CD4-positive, alpha-beta T cell treated with Interleukin-6 at 100 ng/mL for 8 hours (primary cell): ENCODE measurements around the gene LIN7A.
"Not testable (repeated sequence)": the region's sequence is repeated elsewhere in the genome, so short reads cannot be mapped to it uniquely, and the experiment has no call there.

Experiments used
- DNase-seq: peaks from one replicate; pipeline ENCODE4 v3.0.0-alpha.2; 2020; ENCODE audit warnings: mixed read lengths, low spot score

Gene LIN7A

DNA sequence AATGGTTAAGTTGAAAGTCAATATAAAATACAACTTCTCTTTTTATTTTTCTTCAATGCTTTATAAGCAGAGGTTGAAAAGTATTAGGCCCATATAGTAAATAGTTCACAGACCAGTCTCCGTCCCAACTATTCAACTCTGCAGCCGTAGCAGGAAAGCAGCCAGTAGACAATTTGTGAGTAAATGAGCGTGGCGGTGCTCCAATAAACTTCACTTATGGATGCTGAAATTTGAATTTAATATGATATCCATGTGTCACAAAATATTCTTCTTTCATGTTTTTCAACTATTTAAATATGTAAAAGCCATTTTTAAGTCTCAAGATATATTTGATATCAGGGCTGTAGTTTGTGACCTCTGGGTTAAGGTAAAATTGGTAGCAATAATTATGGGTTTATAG is 17.7 kb downstream of the LIN7A start:
- no peak for DNase-seq

DNA sequence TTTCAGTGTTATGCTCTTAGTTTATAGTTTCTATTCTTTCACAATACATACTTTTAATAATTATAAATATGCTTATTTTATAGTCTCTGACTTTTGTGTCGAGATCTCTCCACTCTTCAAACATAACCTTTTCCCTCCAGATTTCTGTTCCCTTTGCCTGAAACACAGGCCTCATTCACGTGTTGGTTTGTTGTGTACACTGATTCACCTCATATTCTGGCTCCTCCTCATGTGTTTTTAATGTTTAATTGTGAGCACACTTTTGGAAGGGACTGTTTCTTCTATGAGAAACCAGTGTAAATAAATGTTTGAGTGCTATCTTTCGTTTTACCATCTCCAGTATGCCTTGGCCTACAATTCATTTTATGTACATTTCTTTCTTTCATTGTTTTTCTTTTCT is 20.1 kb downstream of the LIN7A start:
- DNase-seq: no peak

DNA sequence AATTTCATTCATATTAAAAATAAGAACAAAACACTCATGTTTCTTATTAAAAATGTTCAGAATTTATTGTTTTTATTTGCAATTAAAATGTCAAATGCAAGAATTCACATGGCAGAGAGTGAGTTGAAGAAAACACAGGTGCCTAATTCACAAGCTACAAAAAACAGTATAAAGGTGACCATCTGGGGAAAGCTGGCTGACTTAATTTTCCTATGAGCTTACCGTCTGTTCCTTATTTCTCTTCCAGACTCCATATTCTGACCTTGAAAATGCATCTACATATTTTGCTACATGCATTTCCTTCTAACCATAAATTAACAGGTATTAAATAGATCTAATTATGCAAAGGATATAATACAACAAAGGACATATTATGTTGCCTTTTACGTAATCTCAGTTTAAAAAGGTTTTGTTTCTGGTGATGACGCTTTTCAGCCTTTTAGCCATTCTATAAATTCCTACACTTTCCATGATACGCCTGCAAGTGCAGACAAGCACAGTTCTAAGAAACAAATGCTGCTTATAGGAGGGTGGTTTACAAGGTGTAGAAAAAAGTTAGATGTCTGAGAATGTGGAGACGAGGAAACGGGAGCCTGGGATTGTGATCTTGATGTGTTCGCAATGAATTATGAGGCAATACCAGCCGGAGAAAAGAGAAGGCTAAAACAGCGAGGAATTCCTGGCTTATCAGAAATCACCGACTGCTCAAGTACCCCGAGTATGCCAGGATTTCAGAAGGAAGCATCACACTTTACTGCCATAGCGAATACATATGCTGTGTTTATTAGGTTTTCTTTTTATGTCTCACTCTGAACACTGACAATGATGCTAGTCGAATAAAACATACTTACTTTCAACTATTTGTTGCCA is 24.6 kb downstream of the LIN7A start:
- DNase-seq: no peak

DNA sequence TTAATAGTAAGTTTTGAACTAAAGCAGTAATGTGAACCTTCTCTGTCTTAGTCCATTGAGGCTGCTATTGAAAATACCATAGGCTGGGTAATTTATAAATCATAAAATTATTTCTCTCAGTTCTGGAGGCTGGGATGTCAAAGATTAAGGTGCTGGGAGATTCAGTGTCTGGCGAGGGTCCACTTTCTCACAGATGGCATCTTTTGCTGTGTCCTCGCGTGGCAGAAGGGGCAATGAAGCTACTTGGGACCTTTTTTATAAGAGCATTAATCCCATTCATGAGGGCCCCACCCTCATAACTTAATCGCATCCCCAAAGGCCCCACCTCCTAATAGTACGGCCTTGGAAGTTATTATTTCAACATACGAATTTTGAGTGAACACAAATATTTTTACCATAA is 28.4 kb downstream of the LIN7A start:
- DNase-seq: no peak

DNA sequence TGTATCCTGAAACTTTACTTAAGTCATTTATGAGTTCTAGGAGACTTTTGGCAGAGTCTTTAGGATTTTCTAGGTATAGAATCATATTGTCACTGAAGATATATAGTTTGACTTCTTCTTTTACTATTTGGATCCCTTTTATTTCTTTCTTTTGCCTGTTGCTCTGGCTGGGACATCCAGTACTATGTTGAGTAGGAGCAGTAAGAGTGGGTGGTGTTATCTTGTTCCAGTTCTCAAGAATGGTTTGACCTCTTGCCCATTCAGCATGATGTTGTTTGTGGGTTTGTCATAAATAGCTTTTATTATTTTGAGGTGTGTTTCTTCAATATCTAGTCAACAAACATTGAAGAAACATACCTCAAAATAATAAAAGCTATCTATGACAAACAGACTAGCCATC is 35.0 kb downstream of the LIN7A start:
- no peak for DNase-seq

DNA sequence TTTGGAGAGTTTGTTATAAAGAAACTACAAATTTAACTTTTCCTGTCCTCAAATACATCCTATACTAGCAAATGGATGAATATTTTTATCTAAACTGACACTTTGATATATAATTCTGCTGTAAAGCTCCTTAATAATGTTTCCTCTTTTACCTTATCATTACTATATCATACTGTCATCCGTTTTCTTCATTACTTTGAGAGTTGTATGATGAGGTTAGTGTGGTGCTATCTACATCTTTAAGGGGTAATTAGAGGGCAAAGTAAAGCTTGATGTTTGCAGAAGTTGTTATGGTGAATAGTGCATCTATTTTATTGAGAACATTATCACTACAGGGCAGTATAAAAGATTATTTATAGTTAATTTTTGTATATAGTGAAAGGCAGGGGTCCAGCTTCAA is 36.1 kb downstream of the LIN7A start:
- DNase-seq: no peak

DNA sequence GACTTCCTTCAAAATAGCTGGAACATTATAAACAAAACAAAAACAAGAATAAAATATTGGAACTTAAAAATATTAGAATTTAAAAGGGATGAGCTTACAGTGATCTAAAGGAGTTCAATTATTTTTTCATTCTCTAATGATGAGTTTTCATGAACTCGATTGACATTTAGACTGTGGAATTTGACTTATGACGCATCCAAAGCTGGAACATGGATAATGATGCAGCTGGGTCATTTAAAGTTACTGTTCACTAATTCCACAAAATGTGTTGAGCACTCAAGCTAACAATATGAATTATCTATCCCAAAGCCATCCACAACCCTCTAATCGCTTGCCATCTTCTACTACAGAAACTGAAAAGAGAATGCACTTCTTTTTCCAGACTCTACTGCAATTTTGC is 42.5 kb downstream of the LIN7A start:
- no peak for DNase-seq

DNA sequence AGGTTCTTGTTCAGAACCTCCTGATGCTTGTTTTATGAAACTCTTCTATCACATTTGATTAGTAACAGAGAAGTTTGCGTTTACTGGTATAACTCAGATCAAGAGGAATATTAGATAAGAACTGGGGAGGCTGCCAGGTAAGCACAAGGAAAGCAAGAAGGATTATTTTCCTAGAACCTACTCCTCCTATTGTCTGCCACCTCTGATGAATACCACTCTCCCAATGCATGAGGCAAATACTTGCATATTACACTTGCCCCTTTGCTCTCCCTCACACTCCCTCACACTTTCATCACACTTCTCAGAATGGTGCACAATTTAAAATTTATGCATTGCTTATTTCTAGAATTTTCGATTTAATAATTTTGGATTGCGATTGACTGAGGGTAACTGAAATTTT is 43.6 kb downstream of the LIN7A start:
- DNase-seq: no peak

DNA sequence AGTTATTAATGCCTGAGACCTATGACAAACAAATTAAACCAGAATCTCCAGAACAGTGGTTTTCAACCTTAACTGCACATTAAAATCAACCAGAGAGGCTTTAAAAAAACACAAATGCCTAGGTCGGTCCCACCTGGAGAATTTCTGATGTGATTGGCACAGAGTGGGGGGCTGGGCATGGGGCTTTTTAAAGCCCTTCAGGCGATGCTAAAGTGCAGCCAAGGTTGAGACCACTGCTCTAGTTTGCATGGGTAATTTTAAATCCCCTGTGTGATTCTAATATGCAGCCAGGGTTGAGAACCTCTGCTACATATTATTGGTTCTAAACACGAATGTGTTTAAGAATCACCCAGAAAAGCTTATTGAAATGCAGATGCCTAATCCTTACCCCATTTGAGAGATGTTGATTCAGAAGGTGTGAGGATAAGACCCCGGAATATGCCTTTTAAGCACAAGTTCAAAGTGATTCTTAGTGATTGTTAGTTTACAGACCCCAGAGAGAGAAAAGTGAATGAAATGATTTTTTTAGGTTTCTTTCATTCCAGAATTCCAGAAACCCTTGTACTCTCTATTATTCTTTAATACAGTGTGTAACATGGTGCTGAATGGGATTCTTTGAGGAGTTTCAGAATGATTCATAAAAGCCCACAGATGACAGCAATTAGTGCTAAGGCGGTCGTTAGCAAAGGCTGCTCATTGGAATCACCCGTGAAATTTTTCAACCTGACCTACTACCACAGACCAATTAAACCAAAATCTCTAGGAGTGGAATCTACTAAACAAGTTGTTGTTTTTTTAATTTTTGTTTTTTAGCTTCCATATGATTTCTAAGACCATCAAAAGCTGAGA is 44.9 kb downstream of the LIN7A start:
- no peak for DNase-seq

DNA sequence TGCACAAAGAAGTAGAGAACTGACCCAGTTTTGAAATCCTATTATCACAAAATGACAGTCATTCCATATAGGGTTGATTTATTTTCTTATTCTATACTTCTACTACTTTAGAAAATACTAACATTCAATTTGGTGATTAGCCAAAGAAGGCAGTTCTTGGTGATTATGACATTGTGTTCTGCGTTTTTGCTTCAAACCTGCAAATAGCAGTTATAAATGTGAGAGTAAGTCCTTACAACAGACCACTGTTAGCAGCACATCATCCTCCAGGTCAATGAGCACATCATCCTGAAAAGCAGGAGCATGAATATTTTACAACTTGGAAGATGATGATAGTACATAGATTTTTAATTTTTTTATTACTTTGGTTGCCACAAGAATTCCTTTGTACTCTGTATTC is 53.1 kb downstream of the LIN7A start:
- no peak for DNase-seq

DNA sequence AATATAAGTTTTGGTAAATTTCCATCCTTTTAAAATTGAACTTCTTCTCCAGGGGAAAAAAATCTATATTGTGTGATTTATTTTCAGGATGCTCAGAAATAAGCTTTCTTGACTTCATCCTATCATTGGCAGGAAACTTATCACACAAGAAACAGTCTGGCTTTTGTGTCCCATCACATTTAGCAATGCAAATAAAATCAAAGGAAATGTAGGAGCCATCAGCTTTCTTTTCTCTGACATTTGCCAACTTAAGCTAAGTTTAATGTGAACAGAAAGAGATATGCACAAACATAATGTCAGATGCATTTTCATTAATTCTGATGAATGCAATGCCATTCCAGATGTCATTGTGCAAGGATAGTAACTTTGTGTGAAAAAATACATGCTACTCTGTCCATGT is 56.6 kb downstream of the LIN7A start:
- DNase-seq: no peak

DNA sequence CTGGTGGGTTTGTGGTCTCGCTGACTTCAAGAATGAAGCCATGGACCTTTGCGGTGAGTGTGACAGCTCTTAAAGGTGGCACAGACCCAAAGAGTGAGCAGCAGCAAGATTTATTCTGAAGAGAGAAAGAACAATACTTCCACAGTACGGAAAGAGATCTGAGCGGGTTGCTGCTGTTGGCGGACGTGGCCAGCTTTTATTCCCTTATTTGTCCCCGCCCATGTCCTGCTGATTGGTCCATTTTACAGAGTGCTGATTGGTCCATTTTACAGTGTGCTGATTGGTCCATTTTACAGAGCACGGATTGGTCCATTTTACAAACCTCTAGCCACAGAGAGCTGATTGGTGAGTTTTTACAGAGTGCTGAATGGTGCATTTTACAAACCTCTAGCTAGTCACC is 59.3 kb downstream of the LIN7A start:
- not testable (repeated sequence) for DNase-seq

DNA sequence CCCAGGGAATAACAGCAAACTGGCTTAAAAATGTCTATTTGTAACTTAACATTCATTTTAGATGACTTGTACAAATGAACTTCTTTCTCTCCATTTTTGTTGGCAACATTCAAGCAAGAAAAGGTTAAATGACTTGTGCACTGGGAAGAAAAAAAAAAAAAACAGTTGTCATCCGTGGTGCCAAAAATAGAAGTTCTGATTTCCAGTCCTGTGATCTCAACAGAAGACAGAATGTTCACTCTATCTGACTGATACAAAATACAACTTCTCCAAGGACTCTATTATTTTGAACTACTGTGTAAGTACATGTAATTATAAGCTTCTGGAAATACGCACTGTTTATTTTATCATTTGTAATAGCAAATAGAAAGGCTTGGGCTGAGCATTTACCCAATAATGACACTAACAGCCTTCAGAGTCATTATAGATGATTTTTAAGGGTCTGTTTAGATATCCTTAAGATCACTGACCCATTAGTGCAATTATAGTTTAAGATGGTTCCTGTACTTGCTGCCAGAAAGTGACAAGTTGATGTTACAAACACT is 59.9 kb downstream of the LIN7A start:
- no peak for DNase-seq

DNA sequence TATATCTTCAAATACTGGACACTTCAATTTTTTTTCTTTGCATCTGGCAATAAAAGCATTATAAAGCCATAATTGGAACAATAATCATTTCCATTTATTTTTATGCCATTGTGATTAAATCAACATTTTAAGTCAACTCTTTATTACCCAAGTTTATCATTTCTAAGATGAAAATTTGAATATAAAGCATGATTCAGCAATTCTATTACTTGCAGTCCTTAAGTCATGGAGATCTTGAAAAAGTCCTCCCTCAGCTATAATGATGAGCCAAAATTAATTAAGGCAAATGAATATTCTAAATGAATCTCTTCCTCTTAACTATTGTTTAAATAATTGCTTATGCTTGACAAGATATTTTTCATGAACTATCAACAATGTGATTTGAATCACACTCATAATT is 65.7 kb downstream of the LIN7A start:
- no peak for DNase-seq

DNA sequence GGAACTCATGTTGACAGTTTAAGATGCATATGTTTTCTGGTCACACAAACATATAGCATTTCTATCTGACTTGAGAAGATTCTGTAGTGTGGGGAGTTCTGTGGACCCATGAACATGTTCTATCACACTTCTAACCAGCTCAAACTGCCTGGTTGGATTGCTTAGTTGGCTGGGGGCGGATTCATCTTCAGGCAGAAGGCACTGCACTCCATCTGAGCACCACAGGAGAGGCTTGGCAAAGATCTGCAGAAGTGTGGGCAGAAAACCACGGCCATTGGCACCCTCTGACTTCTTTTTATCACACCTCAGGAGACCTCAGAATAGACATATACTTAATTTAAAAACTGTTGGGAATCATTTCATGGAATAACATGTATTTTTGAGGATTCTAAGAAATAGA is 68.5 kb downstream of the LIN7A start:
- no peak for DNase-seq

DNA sequence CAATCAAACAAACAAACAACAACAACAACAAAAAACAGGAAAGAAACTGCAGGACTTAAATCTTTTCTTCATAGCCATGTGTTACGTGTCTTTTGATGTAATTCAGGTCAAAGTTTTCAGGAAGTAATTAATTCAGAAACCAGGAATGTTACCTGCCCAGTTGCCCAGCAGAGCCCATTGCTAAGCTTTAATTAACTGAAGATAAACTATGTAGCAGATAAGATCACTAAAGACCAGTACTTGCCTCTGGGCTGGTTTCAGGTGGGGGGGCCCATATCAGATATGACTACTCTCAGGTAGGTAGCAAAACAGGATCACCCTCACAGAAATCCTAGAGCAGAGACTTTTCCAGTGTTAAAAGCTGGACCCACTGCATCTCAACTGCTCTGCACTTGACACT is 69.2 kb downstream of the LIN7A start:
- DNase-seq: no peak

DNA sequence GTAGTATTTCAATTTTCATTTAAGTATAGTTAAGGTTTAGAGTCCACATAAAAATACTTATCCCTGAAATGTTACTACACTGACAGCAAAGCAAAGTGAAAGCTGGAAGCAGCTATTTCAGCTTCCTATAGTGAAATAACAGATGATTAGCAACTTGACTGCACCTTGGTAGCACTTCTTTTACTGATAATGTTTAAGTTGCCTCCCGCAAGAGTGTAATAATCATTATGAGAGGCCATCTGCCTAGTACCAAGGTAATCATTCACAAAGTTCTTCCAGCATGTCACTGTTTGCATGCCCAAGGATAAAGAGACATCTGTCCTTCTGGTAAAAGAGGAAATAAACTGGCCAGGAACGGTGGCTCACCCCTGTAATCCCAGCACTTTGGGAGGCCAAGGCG is 69.8 kb downstream of the LIN7A start:
- no peak for DNase-seq

DNA sequence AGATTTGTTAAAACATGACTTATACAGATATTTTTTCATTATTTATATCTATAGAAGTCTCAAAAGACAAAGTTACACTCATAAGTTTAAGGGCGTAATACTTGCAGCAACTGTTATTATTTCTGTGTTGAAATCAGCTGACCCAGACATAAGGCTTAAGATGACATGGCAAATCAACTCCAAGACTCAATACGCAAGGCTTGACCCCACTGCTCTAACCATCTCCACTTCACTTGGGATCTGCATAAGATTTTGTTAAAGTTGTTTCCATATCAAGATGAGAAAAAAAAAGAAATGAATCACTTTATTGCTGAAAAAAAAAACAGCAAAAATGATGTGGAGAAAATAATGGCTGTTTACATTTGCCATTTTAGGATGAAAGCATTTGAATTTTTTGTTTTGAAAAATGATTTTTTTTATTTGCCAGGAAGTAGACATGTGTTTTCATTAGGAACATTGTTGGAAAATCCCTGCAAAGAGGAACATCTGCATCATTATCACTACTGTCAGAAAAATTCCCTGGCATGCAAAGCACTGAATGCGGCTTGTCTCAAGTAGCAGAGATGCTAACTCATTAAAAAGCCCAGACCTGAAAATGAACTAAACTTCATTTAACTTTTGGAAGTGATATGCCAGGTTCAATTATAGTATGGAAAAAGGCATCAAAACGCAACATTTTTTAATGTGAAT is 73.5 kb downstream of the LIN7A start:
- DNase-seq: no peak

DNA sequence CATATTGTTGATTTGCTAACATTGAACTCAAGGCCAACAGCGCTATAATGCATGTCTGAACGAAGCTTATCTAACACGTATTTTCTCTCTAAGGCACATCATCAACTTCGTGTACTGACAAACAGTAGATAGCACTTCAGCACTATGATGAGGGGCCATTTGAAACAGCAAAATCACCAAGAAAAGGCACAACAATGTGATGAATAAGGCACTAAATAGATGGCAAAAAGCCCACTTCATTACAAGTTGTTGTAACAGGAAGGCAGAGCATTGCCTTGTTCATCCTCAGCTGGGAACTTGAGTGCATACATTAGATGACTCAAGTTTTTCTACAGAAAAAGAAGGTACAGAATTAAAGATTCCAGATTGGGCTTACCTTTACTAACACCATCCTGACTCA is 75.2 kb downstream of the LIN7A start:
- no peak for DNase-seq

DNA sequence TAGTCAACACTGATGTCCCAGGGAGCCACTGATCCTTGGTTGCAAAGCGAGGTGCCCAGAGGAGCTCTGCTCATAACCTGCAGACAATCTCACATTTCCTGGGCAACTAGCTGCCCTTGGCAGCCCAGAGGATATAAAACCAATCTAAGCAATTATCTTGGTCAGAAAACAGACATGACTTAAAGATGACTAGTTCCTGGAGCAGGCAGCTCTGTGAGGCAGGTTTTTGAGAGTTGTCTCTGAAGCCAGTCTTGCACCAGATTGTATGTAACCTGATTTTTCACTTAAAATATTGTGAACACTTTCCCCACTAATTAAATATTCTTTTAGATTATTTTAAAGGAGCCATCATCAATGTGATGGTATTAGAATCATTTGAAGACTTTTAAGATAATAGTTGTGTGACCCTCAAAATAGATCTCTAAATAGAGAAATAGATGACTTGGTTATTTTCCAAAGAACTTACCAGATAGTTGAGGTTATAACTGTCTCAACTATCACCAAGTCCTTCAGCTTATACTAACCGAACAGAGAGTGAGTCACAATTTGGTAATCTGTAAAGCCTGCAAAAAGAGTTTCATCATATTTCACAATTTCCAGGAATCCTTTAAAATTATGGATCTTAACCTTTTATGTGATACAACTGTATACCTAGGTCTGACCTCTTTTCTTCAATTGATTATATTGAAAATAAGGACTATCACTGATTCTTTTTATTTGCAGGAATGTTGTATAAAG is 75.9 kb downstream of the LIN7A start:
- no peak for DNase-seq

DNA sequence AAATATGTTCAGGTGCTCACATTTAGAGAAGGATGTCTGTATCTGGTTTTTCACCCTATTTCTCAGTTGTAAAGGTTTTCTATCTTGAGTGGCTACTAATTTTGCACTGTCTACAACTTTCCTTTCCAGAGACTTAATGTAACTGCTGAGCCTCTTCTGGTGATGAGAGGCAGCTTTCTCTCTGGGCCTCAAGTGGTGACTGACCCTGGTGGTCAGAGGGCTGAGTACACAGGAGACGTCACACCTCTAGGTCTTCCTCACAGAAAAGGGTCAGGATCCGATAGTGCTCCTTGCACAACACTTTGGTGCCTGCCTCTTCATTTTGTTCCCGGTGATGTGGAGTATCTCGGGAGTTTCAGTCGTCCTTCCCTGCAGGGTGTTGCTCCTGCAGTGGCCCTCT is 76.8 kb downstream of the LIN7A start:
- DNase-seq: no peak

DNA sequence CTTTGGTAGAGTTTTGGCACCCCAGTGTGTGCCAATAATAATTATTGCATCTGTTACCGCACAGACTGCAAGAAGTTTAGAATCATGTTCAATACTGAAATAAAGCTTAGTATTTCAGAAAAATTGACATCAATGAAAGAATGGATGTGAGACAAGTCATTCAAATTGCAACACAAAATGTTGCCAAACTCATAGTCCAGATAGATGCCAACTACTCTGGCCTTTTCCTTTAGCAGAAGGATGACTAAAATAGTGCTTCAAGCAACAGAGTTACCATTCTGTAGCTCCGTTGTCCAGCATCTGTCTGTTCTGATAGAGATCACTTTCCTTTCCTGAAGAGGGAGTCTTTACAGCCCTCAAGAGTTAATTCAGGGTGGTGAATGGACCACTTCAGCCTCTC is 77.5 kb downstream of the LIN7A start:
- no peak for DNase-seq
